SW 1271 (cell line): ENCODE results near the gene MAP7D1.

Experiments used
- DNase-seq, 2 experiments: peaks; one replicate each; lab custom pipeline; 2025; lab: John Stamatoyannopoulos, UW

The MAP7D1 gene

DNA sequence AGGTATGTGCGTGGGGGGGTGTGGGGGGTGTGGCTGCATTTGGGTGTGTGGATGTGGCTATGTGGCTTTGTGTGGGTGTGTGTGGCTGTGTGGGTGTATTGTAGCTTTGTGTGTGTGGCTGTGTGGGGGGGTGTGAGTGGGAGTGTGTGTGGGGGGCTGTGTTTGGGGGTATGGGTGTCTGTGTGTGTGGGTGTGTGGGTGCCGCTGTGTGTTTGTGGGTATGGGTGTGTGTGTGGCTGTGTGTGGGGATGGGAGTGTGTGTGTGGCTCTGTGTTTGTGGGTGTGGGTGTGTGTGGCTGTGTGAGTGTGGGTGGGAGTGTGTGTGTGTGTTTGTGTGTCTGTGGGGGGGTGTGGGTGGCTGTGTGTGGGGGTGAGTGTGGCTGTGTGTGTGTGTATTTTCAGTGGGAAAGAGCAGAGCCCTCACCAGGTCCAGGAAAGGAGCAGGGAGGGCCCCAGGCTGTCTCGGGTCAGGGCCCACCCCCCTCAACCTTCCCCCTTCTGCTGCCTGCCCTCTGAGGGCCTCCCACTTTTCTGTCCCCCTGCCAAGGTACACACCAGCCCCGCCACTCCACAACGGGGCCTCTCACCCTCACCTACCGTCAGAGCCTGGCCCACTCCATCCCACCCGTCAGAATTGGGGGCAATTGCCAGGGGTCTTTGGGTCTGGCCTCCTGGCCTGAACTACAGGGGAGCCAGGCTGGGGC is 29.0 kb upstream of the MAP7D1 start:
- no peak for DNase-seq

DNA sequence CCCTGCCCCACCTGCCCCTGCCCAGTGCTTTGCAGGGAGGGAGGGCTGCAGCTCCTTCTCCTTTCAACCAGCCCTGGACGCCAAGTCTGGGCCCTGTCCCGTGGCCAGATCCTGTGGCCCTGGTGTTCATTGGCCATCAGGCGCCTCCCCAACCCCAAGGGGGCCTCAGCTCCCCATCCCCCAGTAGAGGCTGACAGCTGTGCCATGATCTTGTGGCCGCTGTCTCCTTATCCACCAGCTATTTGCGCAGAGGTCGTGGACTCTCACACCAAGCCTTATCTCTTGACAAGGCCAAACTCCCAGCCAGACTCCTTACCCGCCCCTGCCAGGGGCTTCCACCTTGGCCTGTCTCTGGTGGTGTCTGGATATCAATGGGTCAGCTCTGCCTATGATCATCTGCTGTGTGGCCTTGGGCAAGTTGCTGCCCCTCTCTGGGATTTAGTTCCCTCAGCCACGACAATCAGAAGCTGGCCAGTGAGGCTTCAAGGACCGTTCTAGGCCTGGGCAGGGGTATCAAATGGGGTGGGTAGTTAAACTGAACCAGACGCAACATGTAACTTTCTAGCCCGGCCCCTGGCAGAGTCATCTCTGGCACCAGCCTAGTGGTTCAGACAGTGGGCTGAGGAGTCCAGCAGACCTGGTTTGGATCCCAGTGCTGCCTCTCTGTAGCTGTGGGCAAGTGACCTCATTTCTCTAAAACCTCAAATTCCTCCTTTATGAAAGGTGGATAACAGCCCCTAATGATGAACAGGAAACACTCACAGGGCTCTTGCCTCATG is 27.6 kb upstream of the MAP7D1 start:
- DNase-seq = no peak

DNA sequence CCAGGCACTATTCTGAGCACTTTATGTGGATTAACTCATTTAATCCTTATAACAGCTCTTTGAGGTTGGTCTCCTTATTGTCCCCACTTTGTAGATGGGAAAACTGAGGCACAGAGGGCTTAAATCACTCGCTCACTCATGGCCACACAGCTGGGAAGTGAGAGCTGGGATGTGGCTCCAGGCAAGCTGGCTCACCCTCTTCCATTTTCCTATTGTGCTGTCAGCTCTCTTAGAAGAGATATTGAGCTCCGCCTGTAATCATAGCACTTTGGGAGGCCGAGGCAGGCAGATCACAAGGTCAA is 27.1 kb upstream of the MAP7D1 start:
- no peak for DNase-seq

DNA sequence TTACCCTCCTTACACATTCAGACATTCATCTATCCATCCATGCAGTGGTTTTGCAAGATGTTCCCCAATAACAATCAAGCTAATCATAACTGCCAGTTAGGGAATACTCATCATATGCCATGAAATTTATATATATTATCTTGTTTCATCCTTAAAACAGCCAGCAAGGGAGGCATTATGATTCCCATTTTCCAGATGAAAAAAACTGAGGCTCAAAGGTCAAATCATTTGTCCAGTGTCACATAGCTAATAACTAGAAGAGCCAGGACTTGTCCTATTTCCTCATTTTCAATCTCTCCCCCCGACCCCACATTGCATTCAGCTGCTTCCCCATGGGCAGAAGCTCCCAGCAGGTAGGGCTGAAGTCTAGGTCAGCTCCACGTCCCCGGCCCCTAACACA is 23.9 kb upstream of the MAP7D1 start:
- DNase-seq = no peak

DNA sequence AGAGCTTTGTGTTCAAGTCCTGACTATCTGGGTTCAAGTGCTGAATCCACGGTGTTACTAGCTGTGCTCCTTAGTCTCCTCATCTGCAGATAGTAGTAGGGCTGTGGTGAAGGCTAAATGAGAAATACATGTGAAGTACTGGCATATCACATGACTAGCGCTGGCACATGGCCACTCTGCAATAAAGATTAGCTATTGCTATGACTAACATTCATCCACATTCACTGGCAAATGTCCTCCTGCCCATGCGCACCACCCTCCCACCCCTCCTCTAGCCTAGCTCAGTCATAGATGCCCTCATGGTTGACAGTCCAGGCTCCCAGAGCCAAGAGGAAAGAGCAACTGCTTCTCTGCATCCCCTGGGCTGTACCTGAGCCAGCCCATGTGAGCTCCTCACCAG is 22.5 kb upstream of the MAP7D1 start:
- no peak for DNase-seq

DNA sequence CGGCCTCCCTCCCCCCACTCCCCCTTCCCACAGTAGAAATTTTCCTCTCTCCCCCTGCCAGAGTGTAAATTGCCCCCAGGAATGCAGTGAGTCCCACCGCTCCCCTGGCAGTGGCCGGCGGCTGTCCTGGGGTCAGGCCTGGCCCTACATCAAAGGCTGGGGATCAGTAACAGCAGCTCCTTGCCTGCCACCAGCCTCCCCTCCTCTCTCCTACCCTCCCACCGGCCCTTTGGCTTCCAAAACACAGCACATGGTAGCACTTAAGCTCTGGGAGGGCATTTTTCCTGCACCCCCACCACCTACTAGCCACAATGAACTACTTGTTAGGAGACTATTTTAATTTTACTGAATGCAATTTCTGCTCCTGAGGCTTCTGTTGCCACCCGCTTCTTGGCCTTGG is 21.9 kb upstream of the MAP7D1 start:
- DNase-seq = no peak

DNA sequence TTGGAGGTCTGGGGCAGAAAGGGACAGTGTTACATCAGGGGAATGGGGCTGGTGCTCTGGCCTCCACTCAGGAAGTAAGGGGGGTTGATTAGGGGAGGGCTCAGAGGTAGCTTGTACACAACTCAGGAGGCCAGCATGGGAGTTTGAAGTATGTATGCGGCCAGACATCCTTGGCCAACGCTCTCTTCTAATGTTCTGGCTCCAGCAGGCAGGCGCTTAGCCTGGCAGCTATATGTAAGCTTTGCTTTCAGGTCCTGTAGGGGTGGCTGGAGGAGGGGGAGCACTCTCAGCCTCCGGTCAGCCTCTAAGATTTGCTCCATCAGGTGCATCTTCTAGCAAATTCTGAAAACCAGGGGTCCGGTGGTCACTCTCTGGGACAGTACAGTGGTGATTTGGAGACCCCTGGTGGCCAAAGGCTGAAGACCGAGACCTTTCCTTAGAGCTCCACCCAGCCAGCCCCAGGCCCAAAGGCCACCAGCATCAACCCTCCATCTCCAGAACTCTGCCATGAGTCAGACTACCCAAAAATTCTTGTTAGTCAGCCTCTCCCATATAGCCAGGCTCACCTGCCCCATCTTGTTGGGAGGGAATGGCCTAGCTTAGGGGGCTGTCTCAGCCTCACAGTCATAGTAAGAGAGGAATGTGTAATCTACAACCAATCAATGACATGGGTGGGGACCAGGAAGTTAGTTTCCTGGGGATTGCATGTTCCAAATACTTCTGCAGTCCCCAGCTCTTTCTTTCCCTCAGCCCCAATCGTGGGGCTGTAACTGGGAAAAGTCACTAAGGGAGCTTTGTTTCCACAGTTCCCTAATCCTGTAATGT is 21.2 kb upstream of the MAP7D1 start:
- DNase-seq = no peak

DNA sequence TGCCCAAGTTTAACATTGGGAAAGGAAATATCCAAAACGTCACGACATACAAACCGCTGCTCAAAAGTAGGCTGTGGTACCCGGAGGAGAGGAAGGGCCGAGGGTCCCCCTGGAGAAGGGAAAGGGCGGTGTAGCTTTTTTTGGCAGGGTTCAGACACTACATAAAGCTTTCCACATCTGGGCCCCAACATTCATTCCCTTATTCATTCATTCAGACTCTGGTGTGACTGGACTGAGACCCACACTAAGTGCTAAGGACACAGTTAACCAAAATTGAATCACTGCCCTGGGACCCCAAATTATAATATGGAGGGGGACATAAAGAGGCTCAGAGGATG is 20.7 kb upstream of the MAP7D1 start:
- DNase-seq = no peak

DNA sequence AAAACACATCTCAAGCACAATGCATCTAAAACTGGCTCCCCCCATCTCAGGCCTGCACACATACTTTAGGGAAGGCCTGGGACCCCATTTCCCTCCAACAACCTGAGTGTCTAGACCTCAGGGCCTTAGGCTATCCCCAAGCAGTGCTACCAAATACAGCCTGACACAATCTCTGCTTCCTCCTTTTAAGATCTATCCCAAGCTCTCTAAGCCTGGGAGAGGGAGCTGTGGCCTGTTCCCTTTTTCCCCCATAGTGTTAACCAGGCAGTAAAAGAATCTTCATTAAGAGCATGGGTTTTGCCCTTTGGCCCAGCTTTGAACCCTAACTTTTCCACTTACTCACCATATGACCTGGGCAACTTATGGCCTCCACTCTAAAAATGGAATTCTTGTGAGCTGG is 20.2 kb upstream of the MAP7D1 start:
- DNase-seq = no peak

DNA sequence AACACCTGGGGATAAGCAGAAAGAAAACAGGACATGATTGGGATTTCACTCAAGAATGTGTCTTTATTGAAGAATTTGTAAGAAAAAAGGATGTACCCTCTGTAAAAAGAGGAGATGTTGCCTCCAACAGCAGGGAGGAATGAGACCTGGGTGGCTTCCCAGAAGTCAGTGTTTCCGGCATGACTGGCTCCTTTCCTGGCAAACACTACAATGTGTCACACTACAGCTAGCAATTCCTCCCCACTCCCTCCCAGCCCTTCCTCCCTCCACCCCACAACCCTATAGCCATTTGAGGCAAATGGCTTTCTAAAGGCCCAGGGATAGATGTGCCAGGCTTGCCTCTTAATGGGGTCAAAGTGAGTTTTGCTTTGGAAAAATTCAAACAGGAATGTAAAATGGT is 19.4 kb upstream of the MAP7D1 start:
- no peak for DNase-seq

DNA sequence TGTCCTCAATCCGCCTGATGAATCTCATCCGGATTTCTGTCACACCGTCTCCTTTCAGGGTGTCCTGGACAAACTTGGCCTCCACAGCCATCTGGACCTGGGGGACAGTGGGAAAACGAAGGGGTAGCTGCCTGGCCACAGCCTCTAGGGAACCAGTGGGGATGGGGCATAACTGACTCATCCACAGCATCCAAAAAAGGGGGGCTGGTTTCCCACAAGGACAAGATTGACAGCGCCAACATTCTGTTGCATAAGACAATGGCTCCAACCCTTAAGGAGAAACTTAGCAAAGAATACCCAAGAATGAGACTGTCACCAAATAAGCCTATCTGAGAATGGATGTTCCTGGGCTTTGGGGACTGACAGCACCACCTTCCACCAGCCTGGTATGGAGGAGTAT is 18.7 kb upstream of the MAP7D1 start:
- DNase-seq = no peak

DNA sequence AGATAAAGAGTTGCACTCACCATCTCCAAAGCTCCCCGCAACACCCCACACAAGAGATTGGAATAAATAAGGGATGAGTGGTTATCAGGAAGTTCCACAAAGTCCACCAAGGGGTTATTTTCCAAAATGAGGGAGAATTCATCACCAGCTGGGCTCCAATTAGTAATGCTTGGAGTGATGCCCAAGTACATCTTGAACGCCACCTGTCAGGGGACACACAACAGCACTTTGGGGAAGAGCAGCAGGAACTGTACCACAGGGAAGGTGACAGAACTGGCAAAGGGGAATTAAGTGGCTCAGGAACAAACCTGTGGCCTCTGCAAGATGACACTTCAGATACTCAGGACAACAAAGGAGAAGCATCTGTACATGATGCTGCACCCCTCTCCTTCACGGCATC is 18.2 kb upstream of the MAP7D1 start:
- DNase-seq = no peak

DNA sequence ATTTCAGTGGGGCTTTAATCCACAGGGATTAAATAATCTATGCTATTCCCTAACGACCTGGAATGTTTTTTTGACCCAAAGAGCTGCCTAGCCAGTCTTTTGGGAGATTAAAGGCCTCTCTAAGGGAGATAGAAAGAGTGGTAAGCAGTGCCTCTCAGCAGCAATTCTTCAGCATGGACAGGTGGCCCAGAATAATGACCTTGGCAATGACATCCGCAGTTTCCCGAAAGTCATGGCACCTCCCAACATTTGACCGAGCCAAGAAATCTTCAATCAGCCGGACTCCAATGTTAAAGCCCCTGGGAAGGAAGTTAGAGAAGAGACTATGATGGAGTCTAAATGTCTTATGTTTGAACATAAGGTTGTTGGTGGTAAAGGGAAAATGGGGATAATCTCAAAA is 16.4 kb upstream of the MAP7D1 start:
- DNase-seq = no peak

DNA sequence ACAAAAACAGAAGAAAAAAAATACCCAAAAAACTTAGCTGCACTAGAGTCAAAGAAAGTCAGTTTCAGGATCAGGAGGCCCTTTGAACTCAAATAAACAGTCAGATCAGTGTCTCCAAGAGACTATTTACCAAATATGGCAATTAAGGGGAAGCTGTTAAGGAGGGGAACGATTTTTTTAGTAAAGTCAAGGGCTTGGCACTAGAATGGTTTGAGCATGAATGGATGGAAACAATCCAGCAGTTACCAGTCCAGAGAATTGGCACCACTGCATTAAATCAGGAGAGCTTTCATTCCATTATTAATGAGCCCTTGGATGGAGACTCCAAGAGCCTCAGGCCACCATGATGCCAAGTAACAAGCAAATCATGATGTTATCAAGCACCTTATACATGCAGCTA is 13.8 kb upstream of the MAP7D1 start:
- DNase-seq = no peak

DNA sequence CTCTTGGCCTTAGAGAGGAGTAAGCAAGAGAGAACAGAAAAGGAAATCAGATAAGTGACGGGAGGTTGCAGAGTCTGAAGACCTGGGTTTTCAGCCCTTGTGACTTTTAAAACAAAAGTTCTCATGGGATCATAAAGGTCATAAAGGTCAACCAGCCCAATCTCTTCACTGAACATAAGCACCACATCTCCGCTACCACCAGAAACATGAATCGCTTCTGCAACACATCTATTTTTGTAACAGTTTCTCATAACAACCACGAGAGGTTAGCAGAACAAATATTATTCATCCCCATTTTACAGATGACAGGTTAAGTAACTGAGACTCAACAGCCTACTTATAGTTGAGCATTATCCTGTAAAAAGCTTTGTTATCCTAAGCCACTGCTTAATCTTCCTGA is 12.5 kb upstream of the MAP7D1 start:
- DNase-seq = no peak

DNA sequence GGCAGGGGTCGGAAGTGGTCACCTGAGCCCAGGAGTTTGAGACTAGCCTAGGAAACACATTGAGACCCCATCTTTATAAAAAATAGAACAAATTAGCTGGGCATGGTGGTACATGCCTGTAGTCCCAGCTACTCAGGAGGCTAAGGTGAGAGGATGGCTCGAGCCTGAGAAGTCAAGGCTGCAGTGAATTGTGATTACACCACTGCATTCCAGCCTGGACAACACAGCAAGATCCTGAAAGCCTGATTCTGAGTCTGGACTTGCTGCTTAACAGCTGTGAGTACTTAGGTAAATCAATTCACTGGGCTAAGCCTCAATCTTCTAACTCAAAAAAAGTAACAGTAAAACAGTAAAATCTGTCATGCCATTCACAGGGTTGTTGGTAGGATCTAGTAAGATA is 11.5 kb upstream of the MAP7D1 start:
- no peak for DNase-seq

DNA sequence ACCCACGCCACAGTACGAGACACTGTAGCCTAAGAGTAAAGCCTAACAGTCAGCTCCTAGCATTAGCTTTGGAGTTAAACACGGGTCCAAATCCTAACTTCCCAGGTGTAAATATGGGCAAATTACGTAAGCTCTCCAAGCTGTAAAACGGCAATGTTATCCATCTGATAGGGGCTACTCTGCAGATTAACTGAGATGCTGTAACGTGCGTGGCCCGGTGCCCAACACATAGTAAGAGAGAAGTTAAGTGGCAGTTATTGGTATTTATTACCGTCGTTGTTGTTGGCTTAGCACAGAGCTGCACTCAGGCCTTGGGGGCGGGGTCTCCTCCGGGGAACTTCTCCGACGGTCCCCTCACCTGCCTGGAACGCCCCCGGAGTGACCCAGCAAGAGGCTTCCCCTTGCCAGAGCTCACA is 7.1 kb upstream of the MAP7D1 start:
- no peak for DNase-seq

DNA sequence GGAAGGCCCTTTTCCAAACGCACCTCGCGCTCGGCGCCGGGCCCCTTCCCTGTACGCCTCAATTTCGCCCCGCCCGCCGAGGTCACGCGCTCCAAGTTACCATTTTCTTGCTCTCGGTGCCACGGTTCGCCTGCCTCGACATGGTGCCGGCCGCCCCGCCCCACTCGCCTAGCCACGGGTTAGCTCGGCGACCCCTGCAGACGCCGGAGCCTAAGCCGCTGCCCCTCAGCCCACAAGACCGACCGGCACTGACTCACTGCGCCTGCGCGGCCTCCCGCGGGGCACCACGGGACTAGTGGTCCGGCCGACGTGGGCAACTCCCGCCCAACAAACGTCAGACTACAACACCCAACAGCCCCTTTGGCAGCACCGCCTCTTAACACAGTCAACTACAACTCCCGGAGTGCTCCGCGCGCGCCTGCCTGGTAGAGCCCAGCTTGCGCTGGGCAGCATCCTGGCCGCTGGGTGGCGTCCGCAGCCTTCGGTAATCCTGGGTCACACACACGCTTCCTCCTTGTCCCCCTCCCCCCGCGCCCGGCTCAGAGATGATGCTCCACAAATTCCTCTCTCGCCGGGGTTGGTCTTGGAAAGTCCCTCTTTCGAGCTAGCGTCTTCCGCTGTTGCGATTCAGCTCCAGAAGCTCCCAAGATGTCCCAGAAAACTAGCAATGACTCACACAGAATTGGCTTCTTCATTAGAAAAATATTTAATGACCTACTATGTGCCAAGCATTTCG is 6.6 kb upstream of the MAP7D1 start, which contains the start of gene TRAPPC3:
Gene TRAPPC3 (minus strand): TSS at position 250 of the 736 bp plus-strand sequence. CDS start 108 bp downstream, at position 142.
- peak; percentile 93 to 98 for DNase-seq

DNA sequence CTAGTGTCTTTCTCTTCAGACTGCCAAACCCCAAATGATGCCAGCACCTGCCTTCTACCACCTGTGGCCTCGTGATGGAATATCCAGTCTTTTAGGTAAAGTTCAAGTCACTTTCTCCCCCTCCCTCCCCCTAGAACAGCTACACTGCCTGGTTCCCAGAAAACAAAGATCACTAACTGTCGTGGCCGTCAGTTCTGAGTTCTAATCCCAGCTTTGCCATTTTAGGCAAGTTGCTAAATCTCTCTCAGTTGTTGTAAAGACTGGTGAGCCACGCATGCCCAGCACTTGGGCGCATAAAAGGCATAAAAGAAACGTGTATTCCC is 6.0 kb upstream of the MAP7D1 start:
- no peak for DNase-seq

DNA sequence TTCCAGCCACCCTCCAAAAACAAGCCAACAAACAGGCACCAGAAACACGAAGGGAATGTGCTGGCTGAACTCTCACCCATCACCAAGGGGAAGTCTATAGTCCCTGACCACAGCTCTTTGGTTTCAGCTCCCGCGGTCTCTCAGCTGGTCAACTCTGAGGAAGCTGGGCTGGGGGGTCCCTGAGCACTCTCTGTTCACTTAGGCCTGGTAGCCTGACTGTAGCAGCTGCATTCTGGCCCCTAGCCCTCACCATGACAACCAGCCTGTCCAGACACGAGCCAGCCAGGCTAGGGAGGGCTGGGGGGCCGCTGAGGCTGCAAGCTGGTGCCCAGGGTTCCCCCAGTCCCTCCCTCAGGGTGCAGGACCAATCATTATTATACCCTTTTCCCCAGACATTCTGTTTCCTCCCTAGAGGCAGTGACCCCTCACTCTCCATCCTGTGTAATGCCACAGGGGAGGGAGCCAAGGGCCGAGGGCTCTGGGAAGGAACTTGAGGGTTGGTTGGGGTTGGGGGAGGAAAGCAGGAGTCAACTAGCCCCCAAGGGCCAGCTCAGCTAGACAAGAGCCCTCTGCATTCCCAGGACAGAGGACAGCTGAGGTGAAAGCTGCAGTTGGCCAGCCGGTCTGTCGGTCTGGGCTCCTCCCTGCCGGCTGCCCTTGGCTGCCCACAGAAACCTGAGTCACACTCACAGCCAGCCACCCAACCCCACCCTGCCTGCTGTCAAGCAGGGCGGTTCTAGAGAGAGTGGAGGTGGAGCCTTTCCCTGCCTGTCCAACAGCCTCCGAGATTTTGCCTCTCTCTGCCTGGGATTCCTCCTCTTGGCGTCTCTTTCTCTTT is 5.4 kb upstream of the MAP7D1 start:
- peak; percentile 82 to 93 for DNase-seq

DNA sequence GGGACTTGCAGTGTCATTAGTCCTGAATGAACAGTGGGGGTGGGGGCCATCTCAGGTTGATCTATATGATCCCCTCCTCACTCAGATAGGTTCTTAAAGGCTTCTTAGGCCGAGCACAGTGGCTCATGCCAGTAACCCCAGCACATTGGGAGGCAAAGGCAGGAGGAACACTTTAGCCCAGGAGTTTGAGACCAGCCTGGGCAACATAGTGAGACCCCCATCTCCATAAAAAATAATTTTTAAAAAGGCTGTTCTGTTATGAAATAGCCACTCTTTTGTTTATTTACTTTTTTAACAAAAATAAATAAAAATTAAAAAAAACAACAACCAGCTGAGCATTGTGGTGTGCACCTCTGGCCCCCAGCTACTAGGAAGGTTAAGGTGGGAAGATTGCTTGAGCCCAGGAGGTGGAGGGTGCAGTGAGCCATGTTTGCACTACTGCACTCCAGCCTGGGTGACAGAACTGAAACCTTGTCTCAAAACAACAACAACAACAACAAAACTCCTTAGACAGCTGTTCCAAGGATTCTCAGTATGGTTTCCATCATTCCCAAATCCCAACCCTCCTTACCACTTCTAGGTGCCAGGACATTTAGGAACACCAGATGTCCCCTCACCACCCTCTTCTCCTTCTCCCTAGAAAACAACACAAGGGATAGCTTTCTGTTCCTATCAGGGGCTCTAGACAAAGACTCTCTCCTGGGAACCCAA is 4.7 kb upstream of the MAP7D1 start:
- DNase-seq = no peak
